GM23248 (cell line): ENCODE results near the gene DERA. TPM values are rescaled to one million over a fixed set of nuclear protein-coding genes. Genes with fewer than 3 reads are reported as not detected.
"Not testable (repeated sequence)": the region's sequence is repeated elsewhere in the genome, so short reads cannot be mapped to it uniquely, and the experiment has no call there.

Experiments used
- DNase-seq: peaks from one replicate; pipeline ENCODE4 v3.0.0-alpha.2; 2015
- H2AFZ ChIP-seq: fragments of 200-600 bp; sonication (generic); 2 replicates; pipeline ENCODE4 v1.6.1; 2016; ENCODE audit warnings: antibody characterized with exemption
- H3F3A ChIP-seq: fragments of 200-600 bp; sonication (generic); 2 replicates; pipeline ENCODE4 v1.6.1; 2016; ENCODE audit warnings: mild to moderate bottlenecking, antibody characterized with exemption, mixed run types; ENCODE audit not compliant: insufficient read depth
- H3K27ac ChIP-seq: fragments of 200-600 bp; sonication (generic); 2 replicates; pipeline ENCODE4 v1.5.1; 2016; ENCODE audit warnings: mild to moderate bottlenecking
- H3K27me3 ChIP-seq: fragments of 200-600 bp; sonication (generic); replicated peaks from 2 replicates; pipeline ENCODE4 v1.6.1; 2016; ENCODE audit warnings: mild to moderate bottlenecking; ENCODE audit not compliant: insufficient read depth
- H3K36me3 ChIP-seq: fragments of 200-600 bp; sonication (generic); 2 replicates; pipeline ENCODE4 v1.6.1; 2016; ENCODE audit warnings: low read depth, mild to moderate bottlenecking
- H3K4me1 ChIP-seq: fragments of 200-600 bp; sonication (generic); 2 replicates; pipeline ENCODE4 v1.6.1; 2016; ENCODE audit warnings: mild to moderate bottlenecking; ENCODE audit not compliant: insufficient read depth
- H3K4me2 ChIP-seq: fragments of 200-600 bp; sonication (generic); one replicate; pipeline ENCODE4 v1.6.1; 2016; ENCODE audit warnings: mild to moderate bottlenecking; ENCODE audit not compliant: unreplicated experiment
- H3K4me3 ChIP-seq: fragments of 200-600 bp; sonication (generic); 2 replicates; pipeline ENCODE4 v1.5.1; 2016; ENCODE audit warnings: mild to moderate bottlenecking
- H3K79me2 ChIP-seq: fragments of 200-600 bp; sonication (generic); 2 replicates; pipeline ENCODE4 v1.6.1; 2016; ENCODE audit warnings: mild to moderate bottlenecking; ENCODE audit not compliant: insufficient read depth
- H3K9ac ChIP-seq: fragments of 200-600 bp; sonication (generic); 2 replicates; pipeline ENCODE4 v1.6.1; 2016; ENCODE audit warnings: mild to moderate bottlenecking
- H3K9me2 ChIP-seq: fragments of 200-600 bp; sonication (generic); 2 replicates; pipeline ENCODE4 v1.6.1; 2016; ENCODE audit warnings: mixed run types, mild to moderate bottlenecking, moderate library complexity; ENCODE audit not compliant: insufficient read depth
- H3K9me3 ChIP-seq: fragments of 200-600 bp; sonication (generic); one replicate; pipeline ENCODE4 v1.6.1; 2017; ENCODE audit warnings: low read depth
- H4K20me1 ChIP-seq: fragments of 200-600 bp; sonication (generic); 2 replicates; pipeline ENCODE4 v1.6.0; 2016; ENCODE audit not compliant: insufficient read depth
- EZH2 ChIP-seq: fragments of 200-600 bp; sonication (generic); IDR thresholded peaks from 2 replicates; pipeline ENCODE4 v1.6.1; 2018; ENCODE audit warnings: antibody characterized with exemption, mild to moderate bottlenecking; ENCODE audit not compliant: insufficient read depth, poor library complexity, severe bottlenecking
- EZH2phosphoT487 ChIP-seq: fragments of 200-600 bp; sonication (generic); IDR thresholded peaks from 2 replicates; pipeline ENCODE4 v1.6.1; 2018; ENCODE audit warnings: antibody characterized with exemption, moderate library complexity, mild to moderate bottlenecking, low read depth; ENCODE audit not compliant: insufficient read depth
- WGBS, 2 experiments: methylation state at CpG; one replicate each; pipeline ENCODE4 v1.1.6; 2015 to 2017; ENCODE audit warnings: low lambda C conversion rate in 2 of 2, low coverage in 1 of 2; ENCODE audit errors: missing lambda C conversion rate in 2 of 2; 5-methylcytosine and 5-hydroxymethylcytosine counted together
- in situ Hi-C: fragments of 300-500 bp; cut with MboI; formaldehyde crosslinking; loops from 2 replicates; pipeline ENCODE4 v1.15.0; 2020
- polyA plus RNA-seq: library from polyadenylated mRNA; unstranded; fragments of >200 nt; fragmentation: Nextera tagmentation; extraction: Ambion mirVana; gene quantifications from 2 replicates; pipeline ENCODE4 v1.2.1, GENCODE V29; 2016
- total RNA-seq: library from RNA; depleted of rRNA; stranded (reverse); fragments of >200 nt; shearing (Covaris generic); gene quantifications from 2 replicates; pipeline ENCODE4 v1.2.3, GENCODE V29; 2014

The DERA gene
- total and polyA plus RNA-seq, 2 experiments from 2014 or later = 47.3 to 70.5 TPM

GRCh38 chr12:16008421-16008824 is 97.3 kb downstream of the DERA start:
- no peak overlapping the region for H3K9ac ChIP-seq
- in situ Hi-C loops = no loop called here
- no peak overlapping the region for H3K4me2 ChIP-seq
- H3K9me2 ChIP-seq = no peaks in the 10 kb centered on the region
- no peak for DNase-seq
- H3K27ac ChIP-seq = no peak overlapping the region
- no peak overlapping the region for H3K4me3 ChIP-seq
- no peaks in the 10 kb centered on the region for H3K36me3 ChIP-seq
- H3K27me3 ChIP-seq = no peaks in the 10 kb centered on the region
- peaks cover 8% of the 10 kb centered on the region; the same call in 1 of the 2 replicates for H3K4me1 ChIP-seq
- no peak for TF ChIP-seq EZH2
- no peak for TF ChIP-seq EZH2phosphoT487
- WGBS, 2 experiments = 95% methylated on average over 7 of the region's 7 CpGs
- no peak overlapping the region for H2AFZ ChIP-seq
- no peaks in the 10 kb centered on the region for H3F3A ChIP-seq
- H3K79me2 ChIP-seq = no peaks in the 10 kb centered on the region
- no peaks in the 10 kb centered on the region for H3K9me3 ChIP-seq
- H4K20me1 ChIP-seq = no peaks in the 10 kb centered on the region

GRCh38 chr12:16012117-16012516 is 101.0 kb downstream of the DERA start:
- Histone ChIP-seq H3K9me3 (no peaks in the 10 kb centered on the region), H3K79me2 (no peaks in the 10 kb centered on the region), H3K4me1 (peaks cover 8% of the 10 kb centered on the region; the same call in 1 of the 2 replicates), H3K4me2 (no peak overlapping the region), H3K9me2 (no peaks in the 10 kb centered on the region), H3F3A (no peaks in the 10 kb centered on the region), H3K27ac (no peak overlapping the region), H2AFZ (no peak overlapping the region), H4K20me1 (no peaks in the 10 kb centered on the region), H3K27me3 (no peaks in the 10 kb centered on the region), H3K9ac (no peak overlapping the region), H3K4me3 (no peak overlapping the region), H3K36me3 (no peaks in the 10 kb centered on the region)
- DNase-seq = peak; percentile 47
- TF ChIP-seq EZH2phosphoT487 = no peak
- no peak for TF ChIP-seq EZH2
- in situ Hi-C loops = no loop called here

- H3K9me3 ChIP-seq, H3K27me3 ChIP-seq, H4K20me1 ChIP-seq, H3K27ac ChIP-seq, DNase-seq, H3K79me2 ChIP-seq, H3K36me3 ChIP-seq, H3K9ac ChIP-seq, H3K4me3 ChIP-seq, H3K9me2 ChIP-seq, H3F3A ChIP-seq, H2AFZ ChIP-seq, in situ Hi-C loops, H3K4me2 ChIP-seq, H3K4me1 ChIP-seq: not testable (repeated sequence)
- 97 to 100% methylated on average over 1 of the region's 1 CpG for WGBS, 2 experiments
Observed at GRCh38 chr12:16013722-16014121, 102.6 kb downstream of the DERA start.

GRCh38 chr12:16014394-16014793 is 103.3 kb downstream of the DERA start:
- H3K27ac ChIP-seq, in situ Hi-C loops, H3K36me3 ChIP-seq, H3K4me3 ChIP-seq, H2AFZ ChIP-seq, H4K20me1 ChIP-seq, H3K9me2 ChIP-seq, H3K27me3 ChIP-seq, H3K4me2 ChIP-seq, H3F3A ChIP-seq, H3K9ac ChIP-seq, H3K79me2 ChIP-seq, DNase-seq, H3K9me3 ChIP-seq: not testable (repeated sequence)
- WGBS, 2 experiments = 96 to 99% methylated on average over 5 to 6 of the region's 6 CpGs
- H3K4me1 ChIP-seq = peaks cover 15% of the 10 kb centered on the region

- in situ Hi-C loops = no loop called here
Observed at GRCh38 chr12:16016748-16017147, 105.6 kb downstream of the DERA start.

More at GRCh38 chr12:16016748-16017147, 105.6 kb downstream of the DERA start:
- H4K20me1 ChIP-seq = no peaks in the 10 kb centered on the region
- H3K27me3 ChIP-seq = no peaks in the 10 kb centered on the region
- no peaks in the 10 kb centered on the region for H3K79me2 ChIP-seq
- H3K4me1 ChIP-seq = peaks cover 18% of the 10 kb centered on the region
- no peak overlapping the region for H3K27ac ChIP-seq
- no peak for DNase-seq
- H3K36me3 ChIP-seq = no peaks in the 10 kb centered on the region
- no peak overlapping the region for H3K4me3 ChIP-seq
- no peak overlapping the region for H2AFZ ChIP-seq
- H3K9ac ChIP-seq = no peak overlapping the region
- H3F3A ChIP-seq = no peaks in the 10 kb centered on the region
- 93 to 99% methylated on average over 3 of the region's 3 CpGs for WGBS, 2 experiments
- no peaks in the 10 kb centered on the region for H3K9me3 ChIP-seq
- H3K4me2 ChIP-seq = no peak overlapping the region
- TF ChIP-seq EZH2 (no peak), EZH2phosphoT487 (no peak)
- H3K9me2 ChIP-seq = no peaks in the 10 kb centered on the region
